GM20431 (cell line): Measurements from ENCODE around the gene HPSE2.

Experiments
- in situ Hi-C: fragments of 300-500 bp; cut with MseI, MboI; formaldehyde crosslinking; loops from one replicate; pipeline ENCODE4 v1.15.0; 2020; ENCODE audit warnings: low sequenced_read_pairs; ENCODE audit not compliant: unreplicated experiment

The HPSE2 gene

DNA sequence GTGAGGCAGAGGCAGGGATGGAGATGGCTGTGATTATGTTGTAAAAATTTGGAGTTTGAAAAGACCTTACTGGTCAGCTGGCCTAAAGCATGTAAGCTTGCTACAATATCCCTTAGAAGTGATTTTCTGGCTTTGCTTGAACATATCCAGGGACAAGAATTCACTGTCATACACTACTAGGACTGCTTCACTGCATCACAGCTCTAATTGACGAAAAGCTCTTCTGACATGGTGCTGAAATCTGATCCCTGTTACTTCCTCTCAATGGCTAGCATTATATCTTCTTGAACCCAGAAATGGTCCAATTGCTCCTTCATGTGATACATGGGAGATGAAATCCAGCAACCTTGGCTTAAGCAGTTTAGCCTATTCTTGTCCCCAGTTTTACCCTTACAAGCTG is 591.2 kb downstream of the HPSE2 start:
- in situ Hi-C loops, result no loop called here

- in situ Hi-C loops, result no loop called here
Measured at GRCh38 chr10:98642281-98642680, 593.4 kb downstream of the HPSE2 start.

DNA sequence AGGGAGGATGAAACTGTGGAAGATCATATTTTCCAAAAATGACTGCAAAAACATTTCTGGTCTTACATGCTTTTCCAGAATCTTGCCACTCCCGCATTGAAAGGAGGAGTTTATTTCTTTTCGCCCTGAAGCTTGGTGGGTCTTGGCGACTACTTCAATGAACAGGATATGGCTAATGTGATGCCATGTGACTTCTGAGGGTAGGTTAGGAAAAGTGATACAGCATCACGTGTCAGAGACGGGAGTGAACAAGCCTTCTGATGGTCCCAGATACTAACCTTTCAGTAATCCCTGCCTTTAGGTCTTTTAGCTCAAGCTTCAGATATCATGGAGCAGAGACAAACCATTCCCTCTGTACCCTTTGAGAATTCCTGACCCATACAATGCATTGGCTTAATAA is 596.7 kb downstream of the HPSE2 start:
- in situ Hi-C loops, result no loop called here

GRCh38 chr10:98636921-98637329 is 598.7 kb downstream of the HPSE2 start:
- in situ Hi-C loops, result no loop called here

DNA sequence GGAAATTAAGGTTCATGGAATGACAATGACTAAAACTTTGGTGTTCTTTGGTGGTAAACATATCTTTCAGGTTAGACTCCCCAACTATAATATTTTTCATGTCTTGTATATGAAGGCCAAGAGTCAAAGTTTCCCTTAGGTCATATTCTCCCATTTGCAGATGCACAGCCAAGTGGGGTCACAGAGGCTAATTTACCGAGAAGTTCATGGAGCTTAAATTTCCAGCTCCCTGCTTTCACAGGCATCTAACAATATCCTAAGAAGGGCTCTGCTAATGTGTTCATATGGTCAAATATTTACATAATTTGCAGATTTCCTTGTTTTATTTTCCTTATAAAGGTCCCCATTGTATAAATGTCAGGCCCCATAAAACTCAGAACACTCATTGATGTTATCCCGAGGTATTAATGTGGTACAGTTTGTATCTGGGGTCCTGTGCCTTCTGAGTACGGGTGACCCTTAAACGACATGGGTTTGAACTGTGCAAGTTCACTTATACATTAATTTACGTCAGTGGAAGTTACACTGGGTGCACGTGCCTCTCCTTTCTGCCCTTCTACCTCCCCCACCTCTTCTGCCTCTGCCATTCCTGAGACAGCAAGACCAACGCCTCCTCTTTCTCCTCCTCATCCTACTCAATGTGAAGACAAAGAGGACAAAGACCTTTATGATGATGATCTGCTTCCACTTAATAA is 603.0 kb downstream of the HPSE2 start:
- in situ Hi-C loops, result no loop called here

DNA sequence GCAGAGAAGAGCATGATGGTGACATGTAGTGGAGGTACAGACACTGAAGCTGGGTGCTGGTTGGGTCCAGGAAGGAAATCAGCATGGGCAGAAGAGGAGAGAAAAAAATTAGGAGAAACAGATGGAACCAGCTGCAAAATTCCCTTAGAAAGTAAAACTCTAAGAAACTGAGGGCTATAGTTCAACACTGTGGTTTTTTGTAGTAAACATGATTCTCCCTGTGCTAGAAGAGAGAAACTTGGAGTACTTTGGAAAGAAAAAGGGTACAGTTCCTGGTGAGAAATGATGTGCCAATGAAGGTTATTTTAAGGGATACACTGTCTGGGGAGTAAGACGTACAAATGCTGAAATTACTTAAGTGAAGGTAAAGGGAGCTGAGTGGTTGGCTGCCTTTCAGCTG is 607.4 kb downstream of the HPSE2 start:
- in situ Hi-C loops, result no loop called here

GRCh38 chr10:98627711-98628110 is 607.9 kb downstream of the HPSE2 start:
- in situ Hi-C loops, result no loop called here

DNA sequence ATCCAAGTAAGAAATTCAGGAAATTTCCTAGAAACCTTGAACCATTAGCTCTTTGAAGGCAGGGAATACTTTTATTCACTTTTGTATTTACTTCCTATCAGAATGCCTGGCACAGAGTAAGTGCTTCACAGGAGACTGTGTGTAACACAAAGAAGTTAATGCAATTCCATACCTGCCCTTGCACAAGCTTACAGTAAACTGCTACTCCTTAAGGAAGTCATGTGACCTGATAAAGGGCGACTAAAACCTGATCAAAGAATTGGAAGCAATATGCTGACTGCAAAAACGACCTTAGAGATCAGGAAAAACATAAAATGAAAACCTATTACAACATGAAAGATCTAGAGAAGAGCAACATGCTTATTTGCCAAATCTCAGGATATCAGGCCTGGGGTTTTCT is 610.7 kb downstream of the HPSE2 start:
- in situ Hi-C loops, result no loop called here

- in situ Hi-C loops, result no loop called here
Measured at GRCh38 chr10:98623176-98623575, 612.5 kb downstream of the HPSE2 start.

GRCh38 chr10:98621630-98622029 is 614.0 kb downstream of the HPSE2 start:
- in situ Hi-C loops, result no loop called here

GRCh38 chr10:98620503-98620902 is 615.1 kb downstream of the HPSE2 start:
- in situ Hi-C loops, result no loop called here

DNA sequence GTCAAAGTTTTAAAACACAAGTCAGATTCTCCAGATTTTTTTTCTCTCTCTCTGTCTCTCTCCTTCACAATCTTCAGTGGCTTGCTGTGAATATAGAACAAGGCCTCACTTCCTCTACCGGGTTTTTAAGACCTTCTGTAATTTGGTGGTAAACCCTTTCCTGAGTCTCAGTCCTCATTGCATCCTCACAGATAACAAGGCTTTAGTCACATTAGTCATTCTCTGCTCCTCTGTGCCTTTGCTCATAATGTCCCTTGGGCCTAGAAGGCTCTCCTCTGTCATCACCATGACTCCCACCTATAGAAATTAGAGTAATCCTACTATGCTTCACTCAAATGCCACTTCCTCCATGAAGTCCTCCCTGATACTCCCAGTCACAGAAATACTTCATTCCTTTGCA is 616.2 kb downstream of the HPSE2 start:
- in situ Hi-C loops, result no loop called here

GRCh38 chr10:98617906-98618520 is 617.6 kb downstream of the HPSE2 start:
- in situ Hi-C loops, result no loop called here

- in situ Hi-C loops, result no loop called here
Measured at GRCh38 chr10:98613446-98613845, 622.2 kb downstream of the HPSE2 start.

DNA sequence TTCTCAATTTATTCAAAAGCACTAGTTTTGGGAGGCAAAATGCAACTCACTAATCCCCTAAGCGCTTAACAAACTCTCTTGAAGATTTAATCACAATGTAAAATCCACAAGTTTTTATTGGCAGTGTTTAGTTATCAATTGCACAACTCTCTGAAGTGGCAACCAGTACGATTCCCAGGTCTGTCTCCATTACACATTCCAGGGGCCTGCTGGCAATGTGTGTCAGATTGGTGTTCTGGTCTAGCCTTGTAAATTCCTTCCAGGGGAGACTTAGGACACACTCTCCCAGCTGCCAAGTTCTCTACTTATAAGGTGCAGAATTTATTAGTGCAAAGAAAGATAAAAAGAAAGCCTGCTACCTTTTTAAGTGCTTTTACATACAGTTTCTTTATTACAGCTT is 624.2 kb downstream of the HPSE2 start:
- in situ Hi-C loops, result no loop called here

- in situ Hi-C loops, result no loop called here
Measured at GRCh38 chr10:98610836-98611235, 624.8 kb downstream of the HPSE2 start.

DNA sequence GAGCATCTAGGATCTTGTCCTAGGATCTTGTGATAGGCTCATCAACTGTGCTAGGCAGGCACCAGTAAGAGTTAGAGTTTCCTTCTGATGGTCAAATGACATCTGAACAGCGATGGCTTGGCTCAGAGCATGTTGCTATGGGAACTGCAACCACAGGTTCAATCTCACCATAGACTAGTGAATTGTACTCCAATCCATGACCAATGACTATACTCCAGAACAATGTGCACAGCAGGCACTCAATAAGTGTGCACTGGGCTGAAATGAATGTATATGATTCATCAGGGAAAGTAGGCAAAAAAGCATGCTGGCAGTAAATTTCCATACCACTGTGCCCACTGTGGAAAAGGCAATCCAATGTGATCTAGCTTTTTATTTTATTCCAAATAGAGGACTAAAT is 625.4 kb downstream of the HPSE2 start:
- in situ Hi-C loops, result no loop called here

GRCh38 chr10:98609265-98609664 is 626.4 kb downstream of the HPSE2 start:
- in situ Hi-C loops, result no loop called here

DNA sequence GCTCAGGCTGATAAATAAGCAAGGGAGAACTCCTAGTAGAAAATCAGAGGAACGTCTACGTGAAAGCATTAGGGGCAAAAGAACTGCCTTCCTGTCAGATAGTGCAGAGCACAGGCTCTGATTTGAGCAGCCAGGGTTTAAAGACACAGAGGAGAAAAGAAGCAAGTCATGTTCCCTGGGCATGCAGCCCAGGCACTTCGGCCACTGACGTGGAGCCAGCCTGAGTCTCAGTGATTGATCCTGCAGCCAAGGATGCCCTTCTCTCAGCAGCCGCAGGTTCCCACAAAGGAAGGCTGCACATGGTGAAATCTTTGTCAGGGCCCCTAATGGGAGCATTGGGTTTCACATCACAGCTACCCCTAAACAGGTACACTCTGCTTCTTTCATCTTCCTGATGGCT is 627.2 kb downstream of the HPSE2 start:
- in situ Hi-C loops, result no loop called here

GRCh38 chr10:98602224-98602623 is 633.4 kb downstream of the HPSE2 start:
- in situ Hi-C loops, result no loop called here

DNA sequence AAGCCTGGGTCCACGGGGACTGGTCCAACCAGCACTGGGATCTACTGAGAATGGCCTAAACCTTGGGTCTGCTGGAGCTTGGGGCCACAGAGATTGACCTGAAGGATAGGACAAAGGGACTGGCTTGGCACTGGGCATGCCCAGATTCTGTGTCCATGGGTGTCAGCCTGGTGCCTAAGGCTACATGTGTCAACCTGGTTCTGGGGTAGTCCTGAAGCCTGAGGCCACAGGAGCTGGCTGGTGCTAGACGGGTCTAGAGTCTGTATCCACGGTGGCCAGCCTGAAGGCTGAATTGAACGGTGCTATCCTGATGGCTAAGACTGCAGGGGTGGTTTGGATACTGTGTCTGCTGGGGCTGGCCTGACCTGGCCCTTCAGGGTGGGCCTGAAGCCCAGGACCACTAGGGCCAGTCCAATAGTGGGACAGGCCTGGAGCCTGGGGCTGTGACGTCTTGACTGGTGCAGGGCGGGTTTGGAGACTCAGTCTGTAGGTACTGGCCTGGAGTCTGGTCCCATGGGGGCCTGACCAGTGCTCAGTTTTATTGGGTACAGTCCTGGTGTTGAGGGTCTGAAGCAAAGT is 636.5 kb downstream of the HPSE2 start:
- in situ Hi-C loops, result no loop called here

DNA sequence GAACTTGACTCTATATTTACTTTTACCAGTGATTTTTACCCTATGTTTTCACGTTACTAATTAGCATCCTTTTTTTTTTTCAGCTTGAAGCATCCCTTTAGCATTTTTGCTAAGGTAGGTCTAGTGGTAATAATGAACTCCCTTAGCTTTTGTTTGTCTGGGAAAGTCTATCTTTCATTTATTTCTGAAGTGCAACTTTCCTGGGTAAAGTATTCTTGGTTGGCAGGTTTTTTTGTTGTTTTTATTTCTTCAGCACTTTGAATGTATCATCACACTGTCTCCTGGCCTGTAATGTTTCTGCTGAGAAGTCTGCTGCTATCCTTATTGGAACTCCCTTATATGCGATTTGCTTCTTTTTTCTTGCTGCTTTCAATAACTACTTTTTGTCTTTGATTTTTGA is 639.2 kb downstream of the HPSE2 start:
- in situ Hi-C loops, result no loop called here
